ENCODE data around the gene ANKMY1.

Gene ANKMY1

DNA sequence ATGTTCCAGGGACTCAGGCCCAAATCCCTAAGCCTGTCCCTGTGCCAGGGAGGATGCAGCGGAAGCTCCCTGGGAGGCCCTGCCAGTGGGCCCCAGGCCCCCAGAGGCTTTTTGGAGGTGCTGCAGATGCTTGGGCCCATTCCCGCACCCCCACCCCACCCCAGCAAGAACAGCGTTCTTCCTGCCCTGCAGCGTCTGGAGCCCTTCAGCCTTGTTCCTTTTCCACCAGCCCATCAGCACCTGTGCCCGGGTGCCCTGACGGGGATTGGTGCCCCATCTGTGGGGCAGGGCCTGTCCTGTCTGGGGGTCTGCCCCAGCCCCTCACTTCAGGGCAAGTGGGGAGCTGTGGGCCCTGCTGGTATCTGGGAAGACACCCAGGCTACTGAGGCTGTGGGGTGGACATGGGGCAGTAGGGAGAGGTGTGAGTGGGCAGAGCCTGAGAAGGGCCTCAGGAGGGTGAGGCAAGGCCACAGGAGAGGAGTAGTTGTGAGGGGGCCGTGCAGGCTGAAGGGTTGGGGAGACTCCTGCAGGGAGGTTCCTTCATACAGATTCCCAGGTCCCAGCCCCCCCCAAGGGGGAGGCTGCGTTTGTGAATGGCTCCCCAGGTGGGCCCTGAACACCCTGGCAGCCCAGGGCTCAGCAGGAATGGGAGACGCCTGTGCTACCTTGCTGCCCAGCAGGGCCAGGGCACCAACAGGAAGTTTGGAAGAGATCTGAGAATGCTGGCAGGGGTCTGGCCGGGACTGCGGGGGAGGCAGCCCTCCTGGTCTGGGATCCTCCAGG, 12.9 kb upstream of the ANKMY1 start:
- intact Hi-C loops (cut with DNase I) = no loop called here
- DNase-seq = peak in 4 of 10 donors; percentile 8 to 69 (median 64)

DNA sequence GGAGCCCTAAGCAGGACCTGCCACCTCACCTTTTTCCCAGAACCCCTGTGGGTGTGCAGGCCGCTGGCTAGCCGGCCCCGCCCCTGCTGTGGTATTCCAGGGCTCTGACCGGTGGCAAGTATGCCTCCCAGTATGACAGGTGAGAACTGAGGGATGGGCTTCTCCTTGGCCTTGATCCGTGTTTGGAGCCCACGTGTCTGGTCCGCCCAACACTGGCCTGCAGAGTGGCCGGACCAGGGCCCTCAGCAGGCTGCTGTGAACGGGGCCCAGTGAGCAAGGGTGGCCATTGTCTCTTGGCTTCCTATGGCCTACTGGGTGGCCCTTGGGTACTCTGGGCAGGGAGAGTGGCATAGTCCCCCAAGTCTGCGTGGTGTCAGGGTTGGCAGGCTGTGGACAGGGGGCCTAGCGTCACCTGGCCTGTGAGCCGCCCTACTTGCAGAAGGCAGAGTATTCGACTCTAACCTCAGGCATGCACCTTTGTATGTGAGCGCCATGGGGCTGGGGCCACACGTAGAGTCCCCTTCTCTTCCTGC, 12.3 kb upstream of the ANKMY1 start:
- intact Hi-C loops (cut with DNase I) = loop anchor here (10.0 kb wide), 1 partner anchor 255 kb away; the partner anchor contains the start of gene KIF1A
- DNase-seq = peak in 4 of 10 donors; percentile 5 to 66 (median 38)

DNA sequence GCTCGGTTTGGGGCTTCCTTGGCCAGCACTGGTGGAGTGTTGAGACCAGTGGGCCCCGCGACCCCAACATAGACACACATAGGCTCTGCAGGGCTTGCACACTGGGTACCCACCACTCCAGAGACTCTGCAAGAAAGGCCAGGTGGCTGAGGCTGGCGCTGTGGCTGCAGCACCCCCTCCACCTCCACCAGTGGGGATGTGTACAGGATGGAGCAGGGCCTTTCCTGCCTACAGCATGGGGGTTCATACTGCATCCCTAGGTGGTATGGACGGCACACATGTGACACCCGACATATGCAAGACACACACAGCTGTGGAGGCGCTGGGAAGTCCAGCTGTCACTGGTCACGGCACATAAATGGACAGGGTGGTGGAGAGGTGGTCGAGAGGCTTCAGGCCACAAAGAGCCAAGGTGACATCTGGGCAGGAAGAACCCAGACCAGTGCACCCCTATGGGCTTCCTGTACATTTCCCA, 11.8 kb upstream of the ANKMY1 start:
- no peak for DNase-seq
- intact Hi-C loops (cut with DNase I) = loop anchor here (10.0 kb wide), 1 partner anchor 255 kb away; the partner anchor contains the start of gene KIF1A

DNA sequence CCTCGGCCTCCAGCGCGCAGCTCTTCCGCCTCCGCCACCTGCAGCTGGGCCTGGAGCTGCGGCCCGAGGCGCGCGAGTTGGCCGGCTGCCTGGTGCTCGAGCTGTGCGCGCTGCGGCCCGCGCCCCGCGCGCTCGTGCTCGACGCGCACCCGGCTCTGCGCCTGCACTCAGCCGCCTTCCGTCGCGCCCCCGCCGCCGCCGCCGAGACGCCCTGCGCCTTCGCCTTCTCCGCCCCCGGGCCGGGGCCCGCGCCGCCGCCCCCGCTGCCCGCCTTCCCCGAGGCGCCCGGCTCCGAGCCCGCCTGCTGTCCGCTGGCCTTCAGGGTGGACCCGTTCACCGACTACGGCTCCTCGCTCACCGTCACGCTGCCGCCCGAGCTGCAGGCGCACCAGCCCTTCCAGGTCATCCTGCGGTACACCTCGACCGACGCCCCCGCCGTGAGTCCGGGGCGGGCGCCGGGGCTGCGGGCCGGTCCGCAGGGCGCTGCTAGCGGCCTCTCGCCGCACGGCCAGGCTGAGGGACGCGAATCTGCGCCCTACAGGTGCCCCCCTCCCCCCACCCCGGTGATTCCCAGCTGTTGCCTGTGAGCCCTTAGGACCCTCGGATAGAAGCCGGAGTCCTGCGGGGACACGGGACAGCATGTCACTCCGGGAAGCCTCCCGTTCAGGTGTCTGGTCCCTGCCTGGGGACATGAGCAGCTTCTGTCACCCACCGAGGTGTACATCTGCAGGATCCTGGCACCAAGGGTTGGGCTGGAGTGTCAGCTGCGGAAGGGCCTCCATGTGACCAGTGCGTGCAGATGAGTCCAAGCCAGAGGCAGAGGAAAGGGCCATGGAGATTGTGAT, 11.1 kb upstream of the ANKMY1 start:
- DNase-seq = peak; percentile 46 to 94 (median 64)
- intact Hi-C loops (cut with DNase I) = loop anchor here (10.0 kb wide), 1 partner anchor 256 kb away; the partner anchor contains the start of gene KIF1A

DNA sequence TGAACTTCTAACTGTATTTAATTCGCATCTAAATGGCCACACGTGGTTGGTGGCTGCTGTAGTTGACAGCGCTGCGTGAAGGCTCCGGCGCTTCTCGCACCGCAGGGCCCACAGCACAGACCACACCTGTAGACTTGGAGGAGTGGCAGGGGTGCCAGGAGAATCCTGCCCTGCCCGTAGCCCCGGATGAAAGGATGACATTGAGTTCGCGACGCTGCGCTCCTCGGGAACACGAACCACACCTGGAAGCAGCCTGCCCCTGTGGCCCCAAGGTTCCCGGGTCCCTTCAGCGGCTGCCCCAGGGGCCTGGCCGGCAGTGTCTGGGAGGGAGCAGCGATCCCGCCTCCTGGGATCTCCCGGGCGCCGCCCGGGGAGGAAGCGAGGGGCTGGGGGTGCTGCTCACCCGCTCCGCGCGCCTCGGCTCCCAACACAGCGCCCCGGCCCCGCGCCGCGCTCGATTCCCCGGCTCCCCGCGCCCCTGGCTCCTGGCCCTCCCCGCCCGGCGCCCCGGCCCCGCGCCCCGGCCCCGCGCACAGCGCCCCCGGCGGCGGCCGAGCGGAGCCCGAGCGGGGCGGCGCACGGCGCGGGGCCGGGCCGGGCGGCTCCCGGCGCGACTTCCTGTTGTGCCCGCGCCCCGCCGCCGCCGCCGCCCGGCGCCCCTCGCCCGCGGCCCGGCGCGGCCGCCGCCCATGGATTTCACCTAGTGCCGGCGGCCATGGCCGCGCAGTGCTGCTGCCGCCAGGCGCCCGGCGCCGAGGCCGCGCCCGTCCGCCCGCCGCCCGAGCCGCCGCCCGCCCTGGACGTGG, 10.3 kb upstream of the ANKMY1 start, which contains the start of gene RNPEPL1:
RNPEPL1 (plus strand) TSS at position 613 of the 806 bp plus-strand sequence; CDS start at position 716, 103 bp downstream.
- peak in 7 of 10 donors; percentile 16 to 85 (median 57) for DNase-seq
- intact Hi-C loops (cut with DNase I) = loop anchor here (10.0 kb wide), 1 partner anchor 257 kb away; the partner anchor contains the start of gene KIF1A

DNA sequence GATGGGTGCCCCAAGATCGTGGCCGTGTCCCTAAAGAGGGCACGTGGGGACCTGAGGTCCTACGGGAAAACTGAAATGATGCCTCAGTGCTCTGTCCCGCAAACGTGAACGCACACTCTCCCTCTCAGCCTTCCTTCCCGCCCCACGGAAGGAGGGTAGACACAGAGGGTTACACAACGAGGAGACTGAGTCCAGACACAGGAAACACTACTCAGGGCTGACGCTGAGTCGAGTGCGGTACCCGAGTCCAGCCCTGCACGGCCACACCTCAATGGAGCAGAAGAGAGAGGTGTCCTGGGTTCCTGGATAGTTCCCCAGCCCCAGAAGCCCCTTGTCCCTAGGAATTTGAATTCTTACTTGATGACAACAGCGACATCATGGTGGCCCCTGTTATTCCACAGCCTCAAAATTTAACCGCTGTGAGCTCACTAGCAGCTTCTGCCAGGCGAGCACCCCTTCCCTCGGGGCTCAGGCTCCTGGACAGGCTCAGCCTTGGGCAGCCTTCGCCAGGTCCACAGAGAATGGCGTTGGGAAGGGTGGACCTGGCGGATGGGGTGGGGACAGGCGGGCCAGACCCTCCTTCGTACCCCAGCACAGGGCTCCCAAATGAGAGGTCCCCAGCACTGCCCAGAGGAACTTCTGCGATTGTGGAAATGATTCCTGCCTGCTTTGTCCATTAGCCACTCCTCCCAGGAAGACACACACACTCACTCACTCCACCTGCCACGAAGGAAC, 9.5 kb upstream of the ANKMY1 start:
- intact Hi-C loops (cut with DNase I) = loop anchor here (10.0 kb wide), 1 partner anchor 257 kb away; the partner anchor contains the start of gene KIF1A
- peak in 6 of 10 donors; percentile 2 to 88 (median 44) for DNase-seq

DNA sequence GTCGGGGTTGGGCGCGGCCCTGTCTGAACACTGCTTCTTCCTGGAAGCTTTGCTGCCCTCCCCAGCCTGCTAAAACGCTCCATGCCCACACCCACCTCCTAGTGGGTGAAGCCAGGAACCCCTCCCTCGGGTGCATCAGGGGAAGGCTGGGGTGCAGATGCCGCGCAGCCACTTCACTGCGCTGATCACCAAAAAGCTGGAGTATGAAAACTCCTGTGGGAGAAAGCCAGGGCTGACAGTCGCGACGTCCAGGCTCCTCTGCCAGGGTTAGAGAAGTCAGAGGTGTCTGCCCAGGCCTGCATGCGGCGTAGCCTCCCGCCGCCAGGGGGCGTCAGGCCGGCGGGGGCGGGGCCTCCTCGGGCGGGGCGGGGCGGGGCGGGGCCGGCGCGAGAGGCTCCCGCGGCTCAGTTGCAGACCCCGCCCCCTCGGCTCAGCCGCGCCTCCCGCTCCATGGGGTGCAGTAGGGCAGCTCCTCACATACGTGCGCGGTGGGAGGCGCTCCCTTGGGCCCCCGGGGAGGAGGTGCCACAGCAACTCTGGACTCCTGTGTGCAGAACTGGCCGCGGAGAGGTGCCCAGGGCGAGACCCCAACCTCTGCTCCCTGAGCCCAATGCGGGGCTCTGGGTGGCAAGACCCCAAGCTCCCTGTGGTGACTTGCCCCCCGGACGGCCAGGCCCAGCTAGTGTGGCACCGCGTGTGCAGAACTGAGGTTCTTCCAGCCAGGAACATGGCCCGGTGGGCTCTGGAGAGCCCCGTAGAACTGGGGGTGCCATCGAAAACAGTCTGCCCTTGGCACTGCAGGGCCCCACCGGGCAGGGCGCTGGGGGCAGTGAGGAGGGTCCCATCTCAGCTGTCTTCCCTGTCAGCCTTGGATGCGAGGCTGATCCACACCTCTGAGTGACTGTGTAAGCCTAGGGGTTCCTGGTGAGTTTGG, 8.7 kb upstream of the ANKMY1 start:
- peak; percentile 71 to 99 (median 88) for DNase-seq
- intact Hi-C loops (cut with DNase I) = loop anchor here (10.0 kb wide), 1 partner anchor 258 kb away; the partner anchor contains the start of gene KIF1A

DNA sequence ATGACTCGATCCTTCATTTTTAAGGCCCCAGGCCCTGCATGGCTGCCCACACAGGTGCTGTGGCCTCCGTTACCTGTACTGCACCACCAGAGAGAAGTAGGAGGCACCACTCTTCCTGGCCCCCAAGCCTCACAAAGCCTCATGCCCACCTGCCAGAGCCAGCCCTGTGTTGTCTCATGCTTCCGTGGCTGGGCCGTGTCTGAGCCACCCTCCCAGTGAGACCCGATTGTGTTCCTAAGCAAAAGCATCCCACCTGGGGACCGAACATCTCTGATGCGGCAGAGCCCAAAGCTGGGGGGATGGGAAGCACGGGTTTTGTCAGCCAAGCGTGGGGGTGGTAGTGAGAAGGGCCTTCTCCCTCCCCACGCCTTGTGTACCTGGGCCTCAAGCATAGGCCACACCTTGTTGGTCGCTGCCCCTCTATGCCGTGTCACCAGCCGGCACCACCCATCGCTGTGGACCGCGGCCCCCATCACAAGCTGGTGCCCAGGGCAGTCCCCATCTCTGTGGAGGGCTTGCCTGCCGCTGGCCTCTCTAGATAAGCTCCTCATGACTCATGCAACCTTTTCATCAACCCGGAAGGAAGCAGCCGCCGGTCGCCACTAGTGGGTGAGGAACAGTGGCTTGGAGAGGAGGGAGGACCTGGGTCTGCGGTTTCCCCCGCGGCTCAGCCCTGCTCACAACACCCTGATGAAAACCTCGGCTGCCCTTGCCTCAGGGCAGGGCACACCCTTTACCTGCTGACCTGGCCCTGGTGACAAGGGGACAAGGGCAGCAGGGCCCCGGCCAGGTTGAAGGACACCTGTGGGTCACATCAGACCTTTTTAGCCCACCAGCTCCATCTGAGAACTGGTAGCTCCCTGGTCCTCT, 7.8 kb upstream of the ANKMY1 start:
- DNase-seq = peak in 5 of 10 donors; percentile 11 to 87 (median 24)
- intact Hi-C loops (cut with DNase I) = loop anchor here (10.0 kb wide), 1 partner anchor 259 kb away; the partner anchor contains the start of gene KIF1A

DNA sequence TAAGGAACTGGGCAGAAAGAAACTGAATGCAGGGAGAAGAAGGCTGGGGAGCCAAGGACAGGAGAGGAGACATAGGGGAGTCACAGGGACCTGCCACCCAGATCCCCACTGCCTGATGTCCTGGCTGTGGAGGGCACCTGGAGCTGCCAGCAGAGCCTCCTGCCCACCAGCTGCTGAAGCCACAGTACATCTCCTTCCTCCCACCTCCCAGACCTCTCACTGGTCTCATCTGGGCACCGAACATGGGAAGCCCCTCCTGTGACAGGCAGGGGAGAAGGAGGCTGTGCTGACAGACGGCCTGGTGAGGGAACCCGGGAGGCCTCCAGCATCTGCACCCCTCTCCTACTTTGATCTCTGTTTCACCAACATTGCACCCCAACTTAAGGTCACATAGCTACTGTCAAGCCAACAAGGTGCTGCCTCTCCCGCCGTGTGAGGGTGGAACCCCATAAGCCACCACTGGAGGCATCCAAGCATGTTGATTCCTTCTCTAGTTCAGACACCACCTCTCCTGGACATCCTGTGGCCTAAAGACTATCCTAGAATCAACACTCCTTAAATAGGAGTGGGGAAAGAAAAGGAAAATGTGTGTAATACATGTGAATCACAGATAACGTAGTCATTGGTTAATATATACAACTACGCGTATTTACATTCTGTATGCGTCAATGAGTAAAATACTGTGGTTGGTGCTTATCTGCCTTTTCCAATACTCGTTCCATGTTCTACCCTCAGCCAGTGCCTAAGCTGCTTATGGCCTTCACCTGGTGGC, 7.0 kb upstream of the ANKMY1 start:
- intact Hi-C loops (cut with DNase I) = loop anchor here (10.0 kb wide), 1 partner anchor 260 kb away; the partner anchor contains the start of gene KIF1A
- peak in 1 of 10 donors; percentile 52 for DNase-seq

DNA sequence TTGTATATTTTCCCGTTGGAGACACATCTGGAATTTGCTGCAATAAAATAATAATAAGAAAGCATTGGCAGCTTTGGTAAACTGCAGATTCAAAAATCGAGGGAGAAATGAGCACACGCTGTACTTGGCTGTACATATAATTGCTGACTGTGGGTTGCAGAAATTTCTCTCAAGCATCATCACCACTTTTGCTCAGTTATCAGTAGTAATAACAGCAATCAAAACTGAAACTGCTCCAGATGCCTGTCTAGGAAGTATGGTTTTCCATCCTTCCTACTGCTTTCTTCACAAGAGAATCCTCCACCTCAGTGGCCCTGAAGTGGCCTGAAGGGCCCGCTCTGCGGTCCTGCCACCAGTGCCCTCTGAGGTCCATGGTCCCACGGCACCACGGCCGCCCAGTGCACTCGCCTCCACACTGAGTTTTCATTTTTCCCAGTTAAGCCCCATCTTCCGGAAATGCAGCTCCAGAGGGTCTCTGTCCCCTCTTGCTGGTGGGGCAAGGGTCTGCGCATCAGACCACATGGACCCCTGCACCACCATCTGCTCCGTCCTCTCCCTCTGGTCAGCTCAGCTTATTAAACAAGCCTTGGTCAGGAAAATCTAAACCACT, 6.3 kb upstream of the ANKMY1 start:
- DNase-seq = peak in 2 of 10 donors; percentile 50 to 67
- intact Hi-C loops (cut with DNase I) = loop anchor here (10.0 kb wide), 1 partner anchor 261 kb away; the partner anchor contains the start of gene KIF1A

DNA sequence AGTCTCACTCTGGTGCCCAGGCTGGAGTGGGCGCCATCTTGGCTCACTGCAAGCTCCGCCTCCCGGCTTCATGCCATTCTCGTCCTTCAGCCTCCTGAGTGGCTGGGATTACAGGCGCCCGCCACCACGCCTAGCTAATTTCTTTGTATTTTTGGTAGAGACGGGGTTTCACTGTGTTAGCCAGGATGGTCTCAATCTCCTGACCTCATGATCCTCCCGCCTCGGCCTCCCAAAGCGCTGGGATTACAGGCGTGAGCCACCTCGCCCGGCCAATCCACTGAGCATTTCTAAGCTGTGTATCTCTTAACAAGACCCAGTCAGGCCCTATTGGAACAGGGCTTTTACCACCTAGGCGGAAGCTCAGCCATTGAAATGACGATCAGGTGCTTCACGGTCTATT, 5.4 kb upstream of the ANKMY1 start:
- intact Hi-C loops (cut with DNase I) = loop anchor here (10.0 kb wide), 1 partner anchor 262 kb away; the partner anchor contains the start of gene KIF1A
- peak in 1 of 10 donors; percentile 57 for DNase-seq

DNA sequence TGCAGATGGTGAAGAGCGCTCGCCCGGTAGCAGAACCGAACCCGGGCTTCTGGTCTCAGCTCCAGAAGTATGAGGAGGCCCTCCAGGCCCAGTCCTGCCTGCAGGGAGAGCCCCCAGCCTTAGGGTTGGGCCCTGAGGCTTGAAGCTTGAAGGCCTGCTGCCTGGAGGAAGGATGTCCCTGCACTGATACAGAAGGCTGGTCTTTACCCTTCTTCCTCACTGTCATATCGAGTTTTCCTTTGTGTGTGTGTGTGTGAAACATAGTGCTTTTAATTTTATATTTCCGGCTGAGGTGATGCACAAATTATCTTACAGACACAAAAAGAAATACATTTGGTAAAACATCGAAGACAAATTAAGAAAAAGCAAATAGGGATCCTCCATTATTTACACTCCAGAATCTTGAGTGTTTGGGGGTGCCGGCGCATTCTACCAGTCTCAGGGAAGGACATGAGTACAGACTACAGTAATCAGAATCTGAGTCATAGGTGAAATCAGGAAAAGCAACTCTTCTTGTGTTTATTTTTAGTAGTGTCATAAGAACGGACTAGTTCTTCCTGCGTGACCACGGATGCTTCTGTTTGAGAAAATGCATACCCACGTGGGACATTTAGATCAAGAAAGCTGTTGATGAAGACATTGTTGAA, 3.7 kb upstream of the ANKMY1 start:
- intact Hi-C loops (cut with DNase I) = loop anchor here (1.0 to 10.0 kb wide), 2 partner anchors 25 to 263 kb away; partner anchors contain the start of genes CAPN10 and KIF1A
- DNase-seq = peak in 1 of 10 donors; percentile 7

DNA sequence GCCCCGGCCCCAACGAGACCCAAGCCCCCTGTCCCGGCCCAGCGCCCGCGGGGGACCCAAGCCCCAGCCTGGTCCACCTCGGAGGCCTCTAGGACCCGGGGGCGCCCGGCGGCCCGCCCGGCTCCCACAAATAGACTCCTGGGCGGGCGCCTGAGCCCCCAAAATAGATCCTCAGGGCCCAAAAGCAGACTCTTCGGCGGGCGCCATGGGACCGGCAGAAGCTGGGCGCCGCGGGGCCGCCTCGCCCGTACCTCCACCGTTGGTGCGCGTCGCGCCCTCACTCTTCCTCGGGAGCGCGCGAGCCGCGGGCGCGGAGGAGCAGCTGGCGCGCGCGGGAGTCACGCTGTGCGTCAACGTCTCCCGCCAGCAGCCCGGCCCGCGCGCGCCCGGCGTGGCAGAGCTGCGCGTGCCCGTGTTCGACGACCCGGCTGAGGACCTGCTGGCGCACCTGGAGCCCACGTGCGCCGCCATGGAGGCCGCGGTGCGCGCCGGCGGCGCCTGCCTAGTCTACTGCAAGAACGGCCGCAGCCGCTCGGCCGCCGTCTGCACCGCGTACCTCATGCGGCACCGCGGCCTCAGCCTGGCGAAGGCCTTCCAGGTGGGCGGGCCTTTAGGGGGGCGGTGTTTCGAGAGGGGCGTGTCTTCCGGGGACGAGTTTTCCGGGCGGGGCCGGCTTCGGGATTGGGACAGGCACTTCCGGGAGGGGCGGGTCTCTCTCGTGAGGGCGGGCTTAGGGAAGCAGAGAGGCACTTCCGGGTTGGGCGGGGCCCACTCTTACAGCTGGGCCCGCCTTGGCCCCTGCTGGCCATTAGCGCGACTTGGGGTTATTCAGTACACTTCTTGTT, 2.9 kb upstream of the ANKMY1 start:
- peak; percentile 99 to 100 (median 100) for DNase-seq
- intact Hi-C loops (cut with DNase I) = loop anchor here (1.0 to 10.0 kb wide), 2 partner anchors 26 to 264 kb away; partner anchors contain the start of genes CAPN10 and KIF1A
